Tibial nerve (tissue), 4 donors: ENCODE measurements around the gene SETX. TPM values are rescaled to one million over a fixed set of nuclear protein-coding genes. Genes with fewer than 3 reads are reported as not detected.

Experiments used
- DNase-seq, 2 donors: peaks; one replicate each; pipeline ENCODE4 v3.0.0-alpha.2; 2019; ENCODE audit warnings: low spot score in 2 of 2
- H3K27ac ChIP-seq, 4 donors: fragments of 200-600 bp; sonication (generic) in 3 of 4; one replicate each; pipeline ENCODE4 v1.5.1; 2017 to 2019; ENCODE audit warnings: mild to moderate bottlenecking in 1 of 4
- H3K27me3 ChIP-seq, 2 donors: fragments of 200-600 bp; sonication (generic) in 1 of 2; one replicate each; pipeline versions ENCODE4 v1.5.1 to v1.6.0; 2017 to 2019
- H3K36me3 ChIP-seq, 3 donors: fragments of 200-600 bp; sonication (generic); one replicate each; pipeline ENCODE4 v1.5.1; 2018 to 2019
- H3K4me1 ChIP-seq, 4 donors: fragments of 200-600 bp; sonication (generic) in 3 of 4; one replicate each; pipeline ENCODE4 v1.5.1; 2017 to 2019
- H3K4me3 ChIP-seq, 4 donors: fragments of 200-600 bp; sonication (generic) in 3 of 4; one replicate each; pipeline ENCODE4 v1.5.1; 2017 to 2019; ENCODE audit warnings: mild to moderate bottlenecking in 1 of 4, moderate library complexity in 1 of 4
- H3K9me3 ChIP-seq, 4 donors: fragments of 200-600 bp; sonication (generic) in 3 of 4; one replicate each; pipeline ENCODE4 v1.5.1; 2017 to 2019
- CTCF ChIP-seq, 5 experiments: fragments of 200-600 bp in 3 of 5; fragments of 450-650 bp in 2 of 5; sonication (generic) in 3 of 5; IDR thresholded peaks; one replicate each; pipeline ENCODE4 v1.5.1; 2016 to 2019; ENCODE audit warnings: antibody characterized with exemption in 5 of 5, mild to moderate bottlenecking in 3 of 5, moderate library complexity in 2 of 5
- EP300 ChIP-seq, 2 donors: sonication (generic); formaldehyde crosslinking; IDR thresholded peaks; one replicate each; pipeline ENCODE4 v1.6.1; 2017; ENCODE audit warnings: antibody characterized with exemption in 2 of 2, mild to moderate bottlenecking in 1 of 2
- POLR2A ChIP-seq, 2 donors: fragments of 450-650 bp; IDR thresholded peaks; one replicate each; pipeline ENCODE4 v1.6.1; 2017; ENCODE audit warnings: antibody characterized with exemption in 2 of 2, mild to moderate bottlenecking in 2 of 2, moderate library complexity in 2 of 2
- WGBS, 2 donors: methylation state at CpG; one replicate each; pipeline ENCODE4 v1.1.5; 2018; 5-methylcytosine and 5-hydroxymethylcytosine counted together
- total RNA-seq, 4 donors: library from RNA; depleted of rRNA; stranded (reverse); fragments of >200 nt; gene quantifications; one replicate each; pipeline ENCODE4 v1.1.0, GENCODE V29; 2016

SETX gene, protein sequence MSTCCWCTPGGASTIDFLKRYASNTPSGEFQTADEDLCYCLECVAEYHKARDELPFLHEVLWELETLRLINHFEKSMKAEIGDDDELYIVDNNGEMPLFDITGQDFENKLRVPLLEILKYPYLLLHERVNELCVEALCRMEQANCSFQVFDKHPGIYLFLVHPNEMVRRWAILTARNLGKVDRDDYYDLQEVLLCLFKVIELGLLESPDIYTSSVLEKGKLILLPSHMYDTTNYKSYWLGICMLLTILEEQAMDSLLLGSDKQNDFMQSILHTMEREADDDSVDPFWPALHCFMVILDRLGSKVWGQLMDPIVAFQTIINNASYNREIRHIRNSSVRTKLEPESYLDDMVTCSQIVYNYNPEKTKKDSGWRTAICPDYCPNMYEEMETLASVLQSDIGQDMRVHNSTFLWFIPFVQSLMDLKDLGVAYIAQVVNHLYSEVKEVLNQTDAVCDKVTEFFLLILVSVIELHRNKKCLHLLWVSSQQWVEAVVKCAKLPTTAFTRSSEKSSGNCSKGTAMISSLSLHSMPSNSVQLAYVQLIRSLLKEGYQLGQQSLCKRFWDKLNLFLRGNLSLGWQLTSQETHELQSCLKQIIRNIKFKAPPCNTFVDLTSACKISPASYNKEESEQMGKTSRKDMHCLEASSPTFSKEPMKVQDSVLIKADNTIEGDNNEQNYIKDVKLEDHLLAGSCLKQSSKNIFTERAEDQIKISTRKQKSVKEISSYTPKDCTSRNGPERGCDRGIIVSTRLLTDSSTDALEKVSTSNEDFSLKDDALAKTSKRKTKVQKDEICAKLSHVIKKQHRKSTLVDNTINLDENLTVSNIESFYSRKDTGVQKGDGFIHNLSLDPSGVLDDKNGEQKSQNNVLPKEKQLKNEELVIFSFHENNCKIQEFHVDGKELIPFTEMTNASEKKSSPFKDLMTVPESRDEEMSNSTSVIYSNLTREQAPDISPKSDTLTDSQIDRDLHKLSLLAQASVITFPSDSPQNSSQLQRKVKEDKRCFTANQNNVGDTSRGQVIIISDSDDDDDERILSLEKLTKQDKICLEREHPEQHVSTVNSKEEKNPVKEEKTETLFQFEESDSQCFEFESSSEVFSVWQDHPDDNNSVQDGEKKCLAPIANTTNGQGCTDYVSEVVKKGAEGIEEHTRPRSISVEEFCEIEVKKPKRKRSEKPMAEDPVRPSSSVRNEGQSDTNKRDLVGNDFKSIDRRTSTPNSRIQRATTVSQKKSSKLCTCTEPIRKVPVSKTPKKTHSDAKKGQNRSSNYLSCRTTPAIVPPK (N-terminal part only)
- total RNA-seq: 10 to 100 TPM; 64.0 to 73.9 (median 65.1) TPM

DNA sequence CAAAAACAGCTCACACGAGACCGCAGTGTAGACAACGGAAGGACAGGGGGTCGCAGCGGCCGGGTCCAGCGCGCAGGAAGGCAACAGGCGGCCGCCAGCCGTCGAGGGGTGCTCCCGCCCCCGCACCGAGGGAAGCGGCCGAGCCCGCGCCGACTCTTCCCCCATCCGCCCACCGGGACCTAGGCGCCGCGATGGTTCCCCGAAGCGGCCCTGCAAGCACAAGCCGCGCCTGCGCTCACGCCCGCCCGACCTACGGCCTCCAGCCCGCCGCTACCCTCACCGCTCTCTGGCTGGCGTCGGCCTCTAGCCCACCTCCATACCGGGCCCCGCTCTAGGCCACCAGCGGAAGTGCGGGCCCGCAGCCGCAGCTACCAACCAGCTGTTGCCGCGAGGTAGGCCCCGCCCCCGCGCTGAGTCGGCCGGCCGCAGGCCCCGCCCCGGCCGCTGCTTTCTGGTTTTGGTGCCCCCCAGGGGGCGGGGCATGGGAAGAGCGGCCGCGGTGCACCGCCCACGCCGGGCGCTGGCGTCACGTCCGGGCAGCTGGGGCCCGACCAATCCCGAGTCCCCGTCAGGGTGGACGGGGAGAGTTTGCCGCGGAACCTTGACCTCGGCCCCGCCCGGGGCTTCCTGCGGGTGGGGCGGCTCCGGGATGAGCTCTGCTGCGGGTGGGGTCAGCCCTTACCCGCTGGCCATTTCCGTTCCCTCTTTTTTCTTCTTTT is at the start of gene SETX:
Gene SETX (minus strand): TSS at position 350 of the 719 bp plus-strand sequence. CDS start 5,558 bp downstream, outside the sequence.
- Histone ChIP-seq H3K9me3 (no peaks in the 10 kb centered on the region), H3K4me1 (peaks cover 0 to 42% (median 31%) of the 10 kb centered on the region in 4 donors), H3K27me3 (no peaks in the 10 kb centered on the region), H3K36me3 (peaks cover 0 to 27% (median 0%) of the 10 kb centered on the region in 3 donors), H3K27ac (peak within 1 kb of the TSS; percentile 71 to 97 (median 94)), H3K4me3 (peak within 1 kb of the TSS; percentile 88 to 99 (median 94))
- TF ChIP-seq POLR2A (IDR thresholded peaks at IDR 0.05): peak; percentile 66 to 92
- peak; percentile 82 to 92 for TF ChIP-seq EP300 (IDR thresholded peaks at IDR 0.05)
- TF ChIP-seq CTCF (IDR thresholded peaks at IDR 0.05): peak in 3 of 5 experiments; percentile 8 to 54 (median 49)
- WGBS, 2 donors: 0 to 1% methylated on average over 39 to 81 of the region's 82 CpGs
- DNase-seq: peak; percentile 93 to 96

DNA sequence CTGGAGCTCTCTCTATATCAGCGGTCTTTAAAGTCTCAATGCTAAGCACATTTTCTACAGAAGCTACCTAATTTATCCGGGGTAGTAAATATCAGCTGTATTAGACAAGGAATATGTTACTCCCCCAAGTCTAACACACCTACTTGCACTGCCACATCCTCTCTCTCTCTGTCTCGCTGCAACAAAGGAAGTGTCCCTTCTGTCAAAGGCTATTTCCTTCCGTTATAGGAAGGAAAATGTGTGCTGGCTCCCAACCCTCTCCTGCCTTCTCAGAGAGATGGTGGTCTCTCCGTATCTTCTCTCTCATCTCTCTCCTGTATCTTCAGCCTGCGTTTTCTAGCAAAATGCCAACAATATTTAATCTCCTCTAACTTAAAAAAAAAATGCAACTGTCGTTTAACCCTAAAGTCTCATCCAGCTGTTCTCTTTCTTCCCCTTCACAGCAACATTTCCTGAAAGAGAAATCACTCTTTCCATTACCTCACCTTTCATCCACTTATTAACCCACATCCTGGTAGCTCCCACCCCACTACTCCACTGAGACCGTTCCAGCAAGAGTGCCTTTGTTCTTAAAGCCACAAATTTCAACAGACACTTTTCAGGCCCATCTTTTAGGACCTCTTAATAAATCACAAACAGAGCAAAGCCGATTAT is 49.6 kb upstream of the SETX start:
- Histone ChIP-seq H3K27ac (no peak overlapping the region), H3K9me3 (no peaks in the 10 kb centered on the region), H3K36me3 (peaks cover 0 to 41% (median 0%) of the 10 kb centered on the region in 3 donors), H3K4me1 (peaks cover 0 to 30% (median 10%) of the 10 kb centered on the region in 4 donors), H3K4me3 (no peak overlapping the region), H3K27me3 (peaks cover 0 to 4% of the 10 kb centered on the region in 2 donors)
- 60 to 62% methylated on average over 9 of the region's 9 CpGs for WGBS, 2 donors
- DNase-seq: no peak
- TF ChIP-seq CTCF (IDR thresholded peaks at IDR 0.05): no peak

- TF ChIP-seq CTCF (IDR thresholded peaks at IDR 0.05) (no peak), POLR2A (IDR thresholded peaks at IDR 0.05) (no peak), EP300 (IDR thresholded peaks at IDR 0.05) (no peak)
- Histone ChIP-seq H3K4me1 (peaks cover 0 to 24% (median 8%) of the 10 kb centered on the region in 4 donors), H3K9me3 (no peaks in the 10 kb centered on the region), H3K27me3 (no peaks in the 10 kb centered on the region), H3K27ac (no peak overlapping the region), H3K4me3 (no peak overlapping the region), H3K36me3 (peaks cover 0 to 67% (median 4%) of the 10 kb centered on the region in 3 donors)
- 92 to 93% methylated on average over 4 of the region's 4 CpGs for WGBS, 2 donors
- DNase-seq: no peak
These were observed 47.0 kb upstream of the SETX start for GRCh38 chr9:132401824-132402223.

DNA sequence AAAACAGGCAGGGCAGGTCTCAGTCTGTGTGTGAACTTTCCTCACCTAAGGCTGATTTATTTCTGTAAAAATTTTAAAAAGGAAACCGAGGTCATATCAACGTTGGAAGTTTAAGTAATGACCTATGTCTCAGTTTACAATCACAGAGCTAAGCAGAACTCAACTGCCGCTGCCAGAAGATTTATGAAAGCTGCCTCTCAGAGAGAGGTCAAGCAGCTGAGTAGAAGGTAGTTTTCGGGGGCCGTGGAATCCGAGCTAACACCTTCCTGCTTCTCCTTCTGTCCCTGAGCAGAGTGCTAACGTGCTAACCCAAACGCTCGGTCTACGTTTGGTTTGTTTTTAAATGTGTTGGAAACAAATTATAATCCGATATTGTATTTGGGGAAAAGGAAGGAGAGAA is 40.8 kb upstream of the SETX start:
- no peaks in the 10 kb centered on the region for H3K27me3 ChIP-seq
- H3K27ac ChIP-seq: no peak overlapping the region
- H3K9me3 ChIP-seq: no peaks in the 10 kb centered on the region
- no peaks in the 10 kb centered on the region for H3K4me1 ChIP-seq
- WGBS, 2 donors: 90 to 92% methylated on average over 11 of the region's 11 CpGs
- DNase-seq: no peak
- H3K4me3 ChIP-seq: no peak overlapping the region
- TF ChIP-seq EP300 (IDR thresholded peaks at IDR 0.05) (no peak), POLR2A (IDR thresholded peaks at IDR 0.05) (no peak), CTCF (IDR thresholded peaks at IDR 0.05) (no peak)
- H3K36me3 ChIP-seq: peaks cover 0 to 100% (median 18%) of the 10 kb centered on the region in 3 donors
